Gastroesophageal sphincter (tissue), 4 donors: ENCODE measurements around the gene HAUS7. TPM values are rescaled to one million over a fixed set of nuclear protein-coding genes. Genes with fewer than 3 reads are reported as not detected.
A peak's percentile ranks its signal among the peaks of the same experiment; 100 is the strongest.

Experiments used
- ATAC-seq: fragments of 150-250 bp; one replicate; pipeline ENCODE4 v1.9.1; 2016; ENCODE audit warnings: mild to moderate bottlenecking, moderate library complexity
- H3K27ac ChIP-seq, 4 donors: fragments of 200-600 bp; sonication (generic) in 3 of 4; 1 replicate in 3 of 4; 2 replicates in 1 of 4; pipeline ENCODE4 v1.5.1; 2016 to 2019
- H3K27me3 ChIP-seq: fragments of 200-600 bp; sonication (generic); one replicate; pipeline ENCODE4 v1.5.1; 2019
- H3K36me3 ChIP-seq, 2 donors: fragments of 200-600 bp; sonication (generic); one replicate each; pipeline ENCODE4 v1.5.1; 2019; ENCODE audit warnings: control low read depth in 1 of 2
- H3K4me1 ChIP-seq, 3 donors: fragments of 200-600 bp; sonication (generic); 1 replicate in 2 of 3; 2 replicates in 1 of 3; pipeline ENCODE4 v1.5.1; 2016 to 2019; ENCODE audit warnings: control low read depth in 2 of 3
- H3K4me3 ChIP-seq, 2 donors: fragments of 200-600 bp; sonication (generic); one replicate each; pipeline ENCODE4 v1.5.1; 2019; ENCODE audit warnings: mild to moderate bottlenecking in 1 of 2, moderate library complexity in 1 of 2
- H3K9me3 ChIP-seq, 3 donors: fragments of 200-600 bp; sonication (generic); one replicate each; pipeline ENCODE4 v1.5.1; 2017 to 2019; ENCODE audit warnings: control low read depth in 2 of 3
- EP300 ChIP-seq: sonication (generic); formaldehyde crosslinking; IDR thresholded peaks from one replicate; pipeline ENCODE4 v1.6.1; 2017; ENCODE audit warnings: antibody characterized with exemption, mild to moderate bottlenecking
- POLR2A ChIP-seq, 2 donors: fragments of 450-650 bp; IDR thresholded peaks; one replicate each; pipeline ENCODE4 v1.6.1; 2017; ENCODE audit warnings: antibody characterized with exemption in 2 of 2, mild to moderate bottlenecking in 2 of 2, moderate library complexity in 1 of 2
- POLR2AphosphoS5 ChIP-seq: sonication (generic); formaldehyde crosslinking; IDR thresholded peaks from one replicate; pipeline ENCODE4 v1.6.1; 2017; ENCODE audit warnings: antibody characterized with exemption
- WGBS, 2 donors: methylation state at CpG; one replicate each; pipeline ENCODE4 v1.1.5; 2018; ENCODE audit warnings: low coverage in 1 of 2; 5-methylcytosine and 5-hydroxymethylcytosine counted together
- total RNA-seq, 4 donors: library from RNA; depleted of rRNA; stranded (reverse); fragments of >200 nt; gene quantifications; one replicate each; pipeline ENCODE4 v1.1.0, GENCODE V29; 2016
- TF ChIP-seq, protein P1 (sequence below), 4 experiments: fragments of 200-600 bp in 2 of 4; fragments of 450-650 bp in 2 of 4; sonication (generic) in 1 of 4; IDR thresholded peaks; one replicate each; pipeline ENCODE4 v1.5.1; 2017 to 2019; ENCODE audit warnings: antibody characterized with exemption in 4 of 4, mild to moderate bottlenecking in 2 of 4, moderate library complexity in 2 of 4

HAUS7 gene
- total RNA-seq, 4 donors from 2014 or later = 20.2 to 34.0 (median 28.3) TPM

DNA sequence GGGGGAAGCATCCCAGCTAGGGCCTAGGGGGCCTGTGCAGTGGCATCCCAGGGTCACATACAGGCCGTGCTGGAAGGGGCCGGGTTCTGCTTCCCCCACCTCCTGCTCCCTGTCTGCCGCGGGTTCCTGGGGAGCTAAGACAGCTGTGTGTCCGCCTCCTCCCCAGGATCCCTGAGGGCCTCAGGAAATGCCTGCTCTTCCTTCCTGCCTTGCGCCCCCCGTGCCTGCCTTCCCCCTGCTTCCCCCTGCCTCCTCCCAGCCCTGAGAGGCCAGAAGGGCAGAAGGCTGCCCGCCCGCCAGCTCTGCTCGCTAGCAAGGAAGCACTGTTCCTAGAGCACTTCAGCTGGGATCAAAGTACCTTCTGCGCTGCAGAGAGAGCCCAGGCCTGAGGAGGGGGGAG is 21.5 kb upstream of the HAUS7 start:
- no peak for ATAC-seq
- H3K36me3 ChIP-seq = no peaks in the 10 kb centered on the region
- no peak for TF ChIP-seq POLR2AphosphoS5
- TF ChIP-seq, protein P1, sequence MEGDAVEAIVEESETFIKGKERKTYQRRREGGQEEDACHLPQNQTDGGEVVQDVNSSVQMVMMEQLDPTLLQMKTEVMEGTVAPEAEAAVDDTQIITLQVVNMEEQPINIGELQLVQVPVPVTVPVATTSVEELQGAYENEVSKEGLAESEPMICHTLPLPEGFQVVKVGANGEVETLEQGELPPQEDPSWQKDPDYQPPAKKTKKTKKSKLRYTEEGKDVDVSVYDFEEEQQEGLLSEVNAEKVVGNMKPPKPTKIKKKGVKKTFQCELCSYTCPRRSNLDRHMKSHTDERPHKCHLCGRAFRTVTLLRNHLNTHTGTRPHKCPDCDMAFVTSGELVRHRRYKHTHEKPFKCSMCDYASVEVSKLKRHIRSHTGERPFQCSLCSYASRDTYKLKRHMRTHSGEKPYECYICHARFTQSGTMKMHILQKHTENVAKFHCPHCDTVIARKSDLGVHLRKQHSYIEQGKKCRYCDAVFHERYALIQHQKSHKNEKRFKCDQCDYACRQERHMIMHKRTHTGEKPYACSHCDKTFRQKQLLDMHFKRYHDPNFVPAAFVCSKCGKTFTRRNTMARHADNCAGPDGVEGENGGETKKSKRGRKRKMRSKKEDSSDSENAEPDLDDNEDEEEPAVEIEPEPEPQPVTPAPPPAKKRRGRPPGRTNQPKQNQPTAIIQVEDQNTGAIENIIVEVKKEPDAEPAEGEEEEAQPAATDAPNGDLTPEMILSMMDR (IDR thresholded peaks at IDR 0.05) = no peak
- no peak for TF ChIP-seq EP300
- TF ChIP-seq POLR2A (IDR thresholded peaks at IDR 0.05) = no peak
- H3K27ac ChIP-seq = no peak overlapping the region
- WGBS, 2 donors = 67% methylated on average over 1 of the region's 11 CpGs; no CpG with 5 or more reads in 1 of the 2 donors
- peaks cover 0 to 34% (median 5%) of the 10 kb centered on the region in 3 donors for H3K4me1 ChIP-seq
- H3K27me3 ChIP-seq = peaks cover 9% of the 10 kb centered on the region
- H3K9me3 ChIP-seq = no peaks in the 10 kb centered on the region
- no peak overlapping the region for H3K4me3 ChIP-seq

DNA sequence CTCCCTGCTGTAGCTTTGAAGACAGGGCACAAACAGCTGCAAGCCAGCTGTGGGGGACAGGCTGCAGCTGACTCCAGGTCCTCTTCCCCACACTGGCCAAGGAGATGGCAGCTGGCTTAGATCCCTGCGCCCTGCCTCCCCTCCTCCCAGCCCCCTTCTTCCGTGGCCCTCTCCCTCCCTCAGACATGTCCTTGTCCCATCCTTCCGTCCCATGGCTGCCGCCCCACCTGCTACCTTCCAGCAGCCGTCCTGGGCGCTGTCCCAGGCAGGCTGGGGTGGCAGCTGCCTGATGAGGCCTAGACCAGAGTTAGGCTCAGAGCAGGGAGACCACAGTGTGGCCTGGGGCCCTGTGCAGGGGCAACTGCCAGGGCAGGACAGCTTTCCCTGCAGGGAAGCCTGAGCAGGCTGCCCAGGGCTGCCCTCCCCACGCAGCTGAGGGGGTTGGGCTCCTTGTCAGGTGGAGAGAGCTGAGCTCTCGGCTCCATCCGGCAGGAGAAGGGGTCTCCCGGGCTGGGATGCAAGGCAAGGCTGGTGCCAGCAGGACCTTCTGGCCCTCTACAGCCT is 21.1 kb upstream of the HAUS7 start:
- Histone ChIP-seq H3K27me3 (peaks cover 9% of the 10 kb centered on the region), H3K9me3 (no peaks in the 10 kb centered on the region), H3K27ac (no peak overlapping the region), H3K4me1 (peaks cover 0 to 34% (median 5%) of the 10 kb centered on the region in 3 donors), H3K4me3 (no peak overlapping the region), H3K36me3 (no peaks in the 10 kb centered on the region)
- ATAC-seq = no peak
- TF ChIP-seq POLR2A (IDR thresholded peaks at IDR 0.05) (no peak), POLR2AphosphoS5 (no peak), EP300 (no peak)
- TF ChIP-seq, protein P1 (IDR thresholded peaks at IDR 0.05) = no peak
- 76% methylated on average over 3 of the region's 10 CpGs; no CpG with 5 or more reads in 1 of the 2 donors for WGBS, 2 donors

DNA sequence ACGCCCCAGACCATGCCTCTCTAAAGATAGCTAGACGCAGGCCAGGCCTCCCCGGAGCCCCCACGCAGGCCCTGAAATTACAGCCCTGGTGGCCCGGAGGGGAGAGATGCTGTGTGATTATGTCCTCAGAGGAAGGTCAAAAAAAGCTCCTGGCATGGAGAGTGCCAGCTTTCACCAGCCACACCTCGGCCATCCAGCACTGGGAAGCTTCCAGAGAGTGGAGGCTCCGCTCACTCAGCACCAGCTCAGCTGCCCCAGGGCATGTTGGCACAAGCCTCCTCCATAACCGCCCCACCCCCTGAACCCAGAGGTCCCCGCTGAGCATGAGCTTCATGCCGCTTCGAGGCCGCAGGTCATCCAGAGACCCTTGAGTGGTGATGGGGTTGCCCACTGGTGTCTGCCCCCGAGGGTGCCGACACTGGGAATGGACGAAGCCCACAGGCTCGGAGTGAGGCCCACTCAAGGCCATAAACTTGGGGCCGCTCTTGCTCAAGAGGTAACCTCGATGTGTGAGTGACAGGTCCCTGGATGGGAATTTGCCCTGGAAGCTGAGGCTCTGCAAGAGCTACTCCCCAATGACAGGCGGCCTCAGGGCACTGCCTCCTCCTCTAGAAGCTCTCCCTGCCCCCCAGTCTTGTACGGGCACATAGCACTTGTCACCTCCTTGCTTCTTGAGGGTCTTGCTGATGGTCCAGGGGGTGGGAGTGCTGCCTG is 20.0 kb upstream of the HAUS7 start:
- ATAC-seq = no peak
- no peak for TF ChIP-seq POLR2A (IDR thresholded peaks at IDR 0.05)
- H3K27ac ChIP-seq = no peak overlapping the region
- peaks cover 4% of the 10 kb centered on the region for H3K27me3 ChIP-seq
- H3K36me3 ChIP-seq = no peaks in the 10 kb centered on the region
- H3K9me3 ChIP-seq = no peaks in the 10 kb centered on the region
- no peak overlapping the region for H3K4me3 ChIP-seq
- H3K4me1 ChIP-seq = peaks cover 0 to 28% (median 5%) of the 10 kb centered on the region in 3 donors
- WGBS, 2 donors = no CpG with 5 or more reads among the region's 20 CpGs

DNA sequence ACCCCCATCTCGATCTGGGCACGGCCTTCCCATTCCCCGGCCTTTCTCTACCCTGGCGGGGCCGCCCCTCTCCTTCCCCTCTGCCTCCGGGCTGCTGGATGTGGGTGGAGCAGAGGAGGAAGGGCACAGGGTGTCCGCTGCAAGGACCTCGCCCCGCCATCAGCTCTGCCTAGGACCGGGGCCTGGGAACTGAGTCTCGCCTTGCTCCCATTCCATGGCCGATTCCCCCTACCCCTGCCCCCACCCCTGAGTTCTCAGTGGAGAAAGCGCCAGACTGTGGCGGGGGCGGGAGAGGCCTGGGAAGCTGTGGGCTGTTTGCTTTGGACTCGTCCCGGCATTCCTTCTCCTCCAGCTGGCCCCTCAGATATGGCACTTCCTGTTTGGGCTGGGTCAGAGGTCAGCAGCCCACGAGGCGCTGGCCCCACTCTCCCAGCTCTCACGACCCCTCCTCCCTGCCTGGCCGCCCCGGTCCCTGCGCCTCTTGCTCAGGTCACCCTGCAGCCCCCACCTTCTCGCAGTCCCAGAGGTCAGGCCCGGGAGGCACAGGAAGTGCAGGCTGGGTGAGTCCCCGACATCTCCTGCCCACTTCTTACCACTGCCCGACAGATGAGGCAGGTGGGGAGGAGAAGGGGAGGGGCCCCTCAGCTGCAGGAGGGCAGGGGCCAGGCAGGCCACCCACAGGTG is 18.0 kb upstream of the HAUS7 start:
- peak; percentile 15 for ATAC-seq
- TF ChIP-seq, protein P1 (IDR thresholded peaks at IDR 0.05) = no peak
- TF ChIP-seq EP300 (no peak), POLR2AphosphoS5 (no peak), POLR2A (IDR thresholded peaks at IDR 0.05) (no peak)
- H3K27ac ChIP-seq = peak overlapping the region in 3 of 4 donors; percentile 42 to 57 (median 43)
- H3K36me3 ChIP-seq = no peaks in the 10 kb centered on the region
- H3K4me3 ChIP-seq = no peak overlapping the region
- peaks cover 0 to 13% (median 5%) of the 10 kb centered on the region in 3 donors for H3K4me1 ChIP-seq
- H3K9me3 ChIP-seq = no peaks in the 10 kb centered on the region
- 80% methylated on average over 1 of the region's 27 CpGs; no CpG with 5 or more reads in 1 of the 2 donors for WGBS, 2 donors
- no peaks in the 10 kb centered on the region for H3K27me3 ChIP-seq

DNA sequence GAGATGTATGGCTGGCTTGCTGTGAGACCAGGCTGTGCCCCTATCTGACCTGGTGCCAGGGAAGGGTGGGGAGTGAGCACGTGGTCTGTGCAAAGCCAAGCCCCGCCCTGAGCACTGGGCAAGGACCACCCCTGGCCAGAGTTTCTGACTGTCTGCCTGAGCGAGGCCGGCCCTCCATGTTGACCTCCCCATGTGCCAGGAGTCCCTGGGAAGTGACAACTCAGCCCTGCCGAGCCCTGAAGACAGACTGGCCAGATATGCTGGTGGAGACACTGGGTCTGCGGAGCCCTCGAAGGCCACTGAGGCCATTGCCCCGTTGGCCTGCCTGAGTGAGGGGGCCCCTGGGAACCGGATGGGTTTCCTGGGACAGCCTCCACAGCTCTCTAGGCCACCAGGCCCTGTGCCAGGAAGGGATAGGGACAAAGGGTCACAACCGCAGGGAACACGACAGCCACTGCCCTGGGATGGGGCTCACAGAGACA is 17.3 kb upstream of the HAUS7 start:
- H3K9me3 ChIP-seq = no peaks in the 10 kb centered on the region
- no peaks in the 10 kb centered on the region for H3K36me3 ChIP-seq
- no peak overlapping the region for H3K4me3 ChIP-seq
- H3K27ac ChIP-seq = peak overlapping the region in 3 of 4 donors; percentile 42 to 57 (median 43)
- ATAC-seq = no peak
- H3K27me3 ChIP-seq = no peaks in the 10 kb centered on the region
- TF ChIP-seq, protein P1 (IDR thresholded peaks at IDR 0.05) = no peak
- no peak for TF ChIP-seq EP300
- no CpG with 5 or more reads among the region's 11 CpGs for WGBS, 2 donors
- peaks cover 0 to 13% (median 5%) of the 10 kb centered on the region in 3 donors for H3K4me1 ChIP-seq
